ENCODE data around the gene SLC39A5.

SLC39A5 gene

DNA sequence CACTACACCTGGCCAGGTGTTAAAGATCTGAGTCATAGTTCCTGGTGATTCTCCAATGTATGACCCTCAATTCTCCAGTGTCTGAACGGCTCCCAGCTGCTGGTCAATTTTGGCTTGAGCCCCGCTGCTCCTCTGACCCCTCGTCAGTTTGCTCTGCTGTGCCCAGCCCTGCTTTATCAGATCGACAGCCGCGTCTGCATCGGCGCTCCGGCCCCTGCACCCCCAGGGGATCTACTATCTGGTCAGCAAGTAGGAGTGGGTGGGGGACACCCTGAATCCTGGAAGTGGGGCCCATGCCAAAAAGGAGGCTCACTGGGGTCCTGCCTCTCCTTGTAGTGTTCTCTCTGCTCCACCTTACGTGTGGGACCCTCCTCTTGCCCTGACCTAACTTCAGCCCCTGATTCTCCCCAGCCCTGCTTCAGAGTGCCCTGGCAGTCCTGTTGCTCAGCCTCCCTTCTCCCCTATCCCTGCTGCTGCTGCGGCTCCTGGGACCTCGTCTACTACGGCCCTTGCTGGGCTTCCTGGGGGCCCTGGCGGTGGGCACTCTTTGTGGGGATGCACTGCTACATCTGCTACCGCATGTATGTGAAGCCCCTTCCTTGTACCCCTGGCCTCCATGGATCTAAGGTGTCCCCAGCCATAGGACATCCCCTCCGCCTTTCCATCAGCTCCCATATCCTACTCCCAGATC, 5.0 kb downstream of the SLC39A5 start:
- Histone ChIP-seq H3K9me3 (ENCODE audit: low read length) (no peaks in the 10 kb centered on the region), H3K27ac (ENCODE audit: low read depth, low read length) (no peak overlapping the region)

DNA sequence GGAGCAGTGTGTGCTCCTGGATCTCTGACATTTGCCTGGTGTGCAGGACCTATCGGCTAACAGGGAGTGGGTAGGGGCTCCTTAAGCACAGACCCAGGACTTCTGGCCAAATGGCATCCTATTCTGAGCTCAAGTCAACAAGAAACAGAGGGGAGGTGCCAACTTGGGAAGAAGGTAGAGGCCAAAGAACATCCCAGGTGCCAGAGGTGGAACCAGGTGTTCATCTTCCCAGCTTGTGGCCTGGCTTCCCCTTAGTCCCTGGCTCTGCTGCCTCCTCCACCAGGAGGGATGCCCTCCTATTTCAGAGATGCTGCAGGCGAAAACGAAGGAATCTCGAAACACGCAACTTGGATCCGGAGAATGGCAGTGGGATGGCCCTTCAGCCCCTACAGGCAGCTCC, 6.2 kb downstream of the SLC39A5 start:
- Histone ChIP-seq H3K36me3 (ENCODE audit: insufficient read depth, low read length) (peaks cover 25% of the 10 kb centered on the region), H3K27me3 (ENCODE audit: control insufficient read depth in 1 of 2, insufficient read depth in 2 of 2, low read length in 2 of 2) (no peaks in the 10 kb centered on the region), H3K4me1 (ENCODE audit: insufficient read depth, low read length) (no peaks in the 10 kb centered on the region), H3K9me3 (ENCODE audit: low read length) (no peaks in the 10 kb centered on the region), H3K9ac (ENCODE audit: low read length) (no peak overlapping the region), H3K27ac (ENCODE audit: low read depth, low read length) (no peak overlapping the region), H3K4me3 (ENCODE audit: low read depth in 1 of 2, low read length in 2 of 2) (no peak overlapping the region)

More for the DNA sequence above, 5.0 kb downstream of the SLC39A5 start:
- Histone ChIP-seq H3K9ac (ENCODE audit: low read length) (no peak overlapping the region), H3K4me1 (ENCODE audit: insufficient read depth, low read length) (no peaks in the 10 kb centered on the region), H3K36me3 (ENCODE audit: insufficient read depth, low read length) (peaks cover 13% of the 10 kb centered on the region), H3K27me3 (ENCODE audit: control insufficient read depth in 1 of 2, insufficient read depth in 2 of 2, low read length in 2 of 2) (no peaks in the 10 kb centered on the region), H3K4me3 (ENCODE audit: low read depth in 1 of 2, low read length in 2 of 2) (no peak overlapping the region)

DNA sequence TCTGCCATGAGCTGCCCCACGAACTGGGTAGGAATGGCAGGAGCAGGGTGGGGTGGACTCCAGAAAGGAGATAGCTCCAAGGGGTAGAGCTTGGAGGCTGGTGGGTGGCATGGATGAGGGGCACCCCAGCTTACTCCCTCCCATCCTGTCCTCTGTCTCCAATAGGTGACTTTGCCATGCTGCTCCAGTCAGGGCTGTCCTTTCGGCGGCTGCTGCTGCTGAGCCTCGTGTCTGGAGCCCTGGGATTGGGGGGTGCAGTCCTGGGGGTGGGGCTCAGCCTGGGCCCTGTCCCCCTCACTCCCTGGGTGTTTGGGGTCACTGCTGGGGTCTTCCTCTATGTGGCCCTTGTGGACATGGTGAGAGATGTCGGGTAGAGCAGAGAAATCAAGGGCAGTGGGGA, 7.1 kb downstream of the SLC39A5 start:
- H3K4me1 ChIP-seq (ENCODE audit: insufficient read depth, low read length), result no peaks in the 10 kb centered on the region
- no peak overlapping the region for H3K4me3 ChIP-seq (ENCODE audit: low read depth in 1 of 2, low read length in 2 of 2)
- H3K9me3 ChIP-seq (ENCODE audit: low read length), result no peaks in the 10 kb centered on the region
- H3K36me3 ChIP-seq (ENCODE audit: insufficient read depth, low read length), result peaks cover 34% of the 10 kb centered on the region
- no peak overlapping the region for H3K9ac ChIP-seq (ENCODE audit: low read length)
- H3K27ac ChIP-seq (ENCODE audit: low read depth, low read length), result no peak overlapping the region
- H3K27me3 ChIP-seq (ENCODE audit: control insufficient read depth in 1 of 2, insufficient read depth in 2 of 2, low read length in 2 of 2), result no peaks in the 10 kb centered on the region

DNA sequence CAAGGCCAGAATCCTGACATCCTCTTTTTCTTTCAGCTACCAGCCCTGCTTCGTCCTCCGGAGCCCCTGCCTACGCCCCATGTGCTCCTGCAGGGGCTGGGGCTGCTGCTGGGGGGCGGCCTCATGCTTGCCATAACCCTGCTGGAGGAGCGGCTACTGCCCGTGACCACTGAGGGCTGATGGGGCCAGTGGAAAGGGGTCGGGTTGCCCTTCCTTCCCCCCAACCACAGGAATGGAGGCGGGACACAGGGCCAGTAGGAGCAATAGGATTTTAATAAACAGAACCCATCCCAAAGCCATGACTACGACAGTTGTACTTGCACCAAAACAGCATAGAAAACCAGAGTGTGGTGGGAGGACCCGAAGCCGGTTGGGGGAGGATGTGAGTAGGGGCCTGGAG, 7.7 kb downstream of the SLC39A5 start:
- H3K4me3 ChIP-seq (ENCODE audit: low read depth in 1 of 2, low read length in 2 of 2), result no peak overlapping the region
- H3K36me3 ChIP-seq (ENCODE audit: insufficient read depth, low read length), result peaks cover 40% of the 10 kb centered on the region
- no peaks in the 10 kb centered on the region for H3K9me3 ChIP-seq (ENCODE audit: low read length)
- H3K9ac ChIP-seq (ENCODE audit: low read length), result no peak overlapping the region
- no peaks in the 10 kb centered on the region for H3K4me1 ChIP-seq (ENCODE audit: insufficient read depth, low read length)
- H3K27ac ChIP-seq (ENCODE audit: low read depth, low read length), result no peak overlapping the region
- H3K27me3 ChIP-seq (ENCODE audit: control insufficient read depth in 1 of 2, insufficient read depth in 2 of 2, low read length in 2 of 2), result no peaks in the 10 kb centered on the region

DNA sequence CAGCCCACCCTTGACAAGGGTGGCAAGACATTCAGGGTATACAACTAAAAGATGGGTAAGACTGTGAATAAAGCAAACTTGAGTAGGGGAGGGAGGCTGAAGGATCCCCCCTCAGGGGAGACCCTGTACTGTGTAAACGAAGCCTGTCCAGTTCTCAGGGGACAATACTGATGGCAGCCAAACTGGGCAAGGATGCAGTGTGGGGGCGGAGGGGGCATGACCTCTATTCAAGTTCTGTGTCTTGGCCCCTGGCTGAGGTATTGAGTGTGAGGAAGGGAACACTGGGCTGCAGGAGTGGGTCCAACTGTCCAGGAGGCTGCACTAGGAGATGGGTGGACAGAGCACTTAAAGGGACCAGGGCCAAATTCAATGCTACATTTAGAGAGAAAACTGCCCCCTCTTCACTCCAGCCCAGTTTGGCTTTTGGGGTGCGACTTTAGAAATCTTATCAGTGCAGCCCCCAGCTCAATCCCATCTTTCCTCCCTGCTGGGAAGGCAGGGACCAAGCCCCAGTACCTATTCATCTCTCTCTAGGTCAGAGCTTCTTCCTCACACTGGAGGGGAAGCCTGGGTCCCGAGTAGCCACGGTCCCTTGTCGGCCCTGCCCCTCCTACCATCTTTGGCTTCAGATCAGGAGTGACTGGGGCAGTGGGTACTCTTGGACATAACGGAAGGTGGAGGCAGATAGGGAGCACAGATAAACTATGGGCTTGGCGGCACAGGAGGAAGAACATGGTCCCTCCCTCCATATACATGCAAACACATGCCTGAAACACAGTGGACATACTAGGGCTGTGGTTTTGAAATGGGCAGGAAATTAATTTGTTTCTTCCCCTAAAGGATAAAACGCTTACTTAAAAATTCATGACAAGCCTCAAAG, 11.8 kb downstream of the SLC39A5 start:
- H3K9ac ChIP-seq (ENCODE audit: low read length), result no peak overlapping the region
- no peaks in the 10 kb centered on the region for H3K4me1 ChIP-seq (ENCODE audit: insufficient read depth, low read length)
- no peak overlapping the region for H3K27ac ChIP-seq (ENCODE audit: low read depth, low read length)
- H3K27me3 ChIP-seq (ENCODE audit: control insufficient read depth in 1 of 2, insufficient read depth in 2 of 2, low read length in 2 of 2), result no peaks in the 10 kb centered on the region
- peaks cover 73% of the 10 kb centered on the region for H3K36me3 ChIP-seq (ENCODE audit: insufficient read depth, low read length)
- no peaks in the 10 kb centered on the region for H3K9me3 ChIP-seq (ENCODE audit: low read length)
- H3K4me3 ChIP-seq (ENCODE audit: low read depth in 1 of 2, low read length in 2 of 2), result no peak overlapping the region

DNA sequence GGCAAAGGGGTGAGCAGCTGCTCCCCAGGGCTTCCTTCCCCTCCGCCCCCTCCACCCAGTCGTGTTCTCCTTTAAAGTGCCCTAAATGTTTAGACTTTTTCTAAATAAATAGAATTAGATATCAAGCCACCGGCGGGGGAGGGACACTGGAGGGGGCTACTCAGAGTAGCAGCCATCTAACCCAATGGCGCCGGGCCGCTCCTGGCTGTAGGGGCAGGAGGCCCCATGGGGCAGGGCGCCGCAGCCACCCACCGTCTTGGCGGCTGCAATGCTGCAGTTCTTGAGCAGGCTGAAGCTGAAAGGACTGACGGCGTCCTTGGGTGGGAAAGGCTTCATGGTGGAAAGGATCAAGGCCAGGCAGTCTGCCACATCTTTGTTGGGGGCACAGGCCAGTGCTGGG, 13.1 kb downstream of the SLC39A5 start:
- no peak overlapping the region for H3K27ac ChIP-seq (ENCODE audit: low read depth, low read length)

DNA sequence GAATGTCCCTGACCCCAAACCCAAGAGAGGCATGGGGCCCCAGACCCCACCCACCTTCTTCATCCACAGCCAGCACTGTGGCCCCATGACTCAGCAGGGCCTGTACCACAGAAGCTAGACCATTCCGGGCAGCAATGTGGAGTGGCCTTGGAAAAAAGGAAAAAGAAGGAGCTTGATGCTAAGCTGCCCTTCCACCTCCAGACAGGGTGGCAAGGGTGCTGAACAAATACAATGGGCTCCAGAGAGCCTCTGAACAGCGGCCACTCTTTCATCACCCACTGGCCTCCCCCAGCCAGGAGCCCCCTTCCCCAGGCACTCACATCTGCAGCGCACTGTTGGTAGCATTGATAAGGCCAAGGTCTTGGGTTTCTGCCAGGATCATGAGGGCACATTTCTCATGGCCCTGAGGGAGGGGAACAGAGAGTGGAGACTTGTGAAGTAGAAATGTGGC, 13.9 kb downstream of the SLC39A5 start:
- Histone ChIP-seq H3K9me3 (ENCODE audit: low read length) (no peaks in the 10 kb centered on the region), H3K27me3 (ENCODE audit: control insufficient read depth in 1 of 2, insufficient read depth in 2 of 2, low read length in 2 of 2) (no peaks in the 10 kb centered on the region), H3K9ac (ENCODE audit: low read length) (no peak overlapping the region), H3K4me3 (ENCODE audit: low read depth in 1 of 2, low read length in 2 of 2) (no peak overlapping the region), H3K4me1 (ENCODE audit: insufficient read depth, low read length) (no peaks in the 10 kb centered on the region), H3K36me3 (ENCODE audit: insufficient read depth, low read length) (peaks cover 89% of the 10 kb centered on the region), H3K27ac (ENCODE audit: low read depth, low read length) (no peak overlapping the region)

More for the DNA sequence above, 13.1 kb downstream of the SLC39A5 start:
- Histone ChIP-seq H3K9me3 (ENCODE audit: low read length) (no peaks in the 10 kb centered on the region), H3K36me3 (ENCODE audit: insufficient read depth, low read length) (peaks cover 84% of the 10 kb centered on the region), H3K27me3 (ENCODE audit: control insufficient read depth in 1 of 2, insufficient read depth in 2 of 2, low read length in 2 of 2) (no peaks in the 10 kb centered on the region), H3K9ac (ENCODE audit: low read length) (no peak overlapping the region), H3K4me1 (ENCODE audit: insufficient read depth, low read length) (no peaks in the 10 kb centered on the region), H3K4me3 (ENCODE audit: low read depth in 1 of 2, low read length in 2 of 2) (no peak overlapping the region)

DNA sequence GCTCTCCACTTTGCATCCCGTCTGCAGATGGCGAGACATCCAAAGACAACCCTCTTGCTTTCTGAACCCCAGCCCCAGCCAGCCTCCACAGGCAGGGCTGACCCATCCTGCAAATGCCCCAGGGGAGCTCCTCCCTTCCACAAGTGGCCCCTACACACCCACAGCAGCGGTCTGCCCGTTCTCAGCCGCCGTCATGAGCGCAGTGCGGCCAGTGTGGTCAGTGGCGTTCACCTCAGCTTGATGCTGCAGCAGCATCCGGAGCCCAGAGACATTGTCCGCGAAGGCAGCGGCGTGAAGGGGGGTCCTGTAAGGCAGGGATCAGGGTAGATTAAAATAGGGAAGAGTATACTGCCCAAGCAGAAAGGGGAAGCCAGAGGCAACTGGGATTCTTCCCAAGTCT, 14.6 kb downstream of the SLC39A5 start:
- H3K36me3 ChIP-seq (ENCODE audit: insufficient read depth, low read length), result peaks cover 87% of the 10 kb centered on the region

DNA sequence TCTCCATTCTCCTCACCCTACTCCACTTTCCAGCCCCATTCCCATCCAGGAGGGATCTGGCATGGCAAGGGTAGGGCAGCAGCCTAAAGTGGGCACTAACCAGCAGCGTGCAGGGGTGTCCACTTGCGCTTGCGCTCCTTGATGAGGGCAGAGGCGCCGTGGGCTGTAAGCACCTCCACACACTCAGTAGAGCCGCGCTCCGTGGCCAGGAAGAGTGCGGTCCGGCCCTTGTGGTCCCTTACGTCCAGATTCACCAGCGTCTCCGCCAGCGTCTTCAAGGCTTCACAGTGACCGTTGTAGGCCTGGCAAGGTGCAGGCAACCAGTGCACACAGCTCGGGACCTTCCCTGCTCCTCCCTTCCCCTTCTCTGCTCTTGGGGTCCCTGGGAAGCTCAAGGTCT, 18.1 kb downstream of the SLC39A5 start:
- no peaks in the 10 kb centered on the region for H3K27me3 ChIP-seq (ENCODE audit: control insufficient read depth in 1 of 2, insufficient read depth in 2 of 2, low read length in 2 of 2)
- no peak overlapping the region for H3K9ac ChIP-seq (ENCODE audit: low read length)
- H3K36me3 ChIP-seq (ENCODE audit: insufficient read depth, low read length), result peaks cover 70% of the 10 kb centered on the region
- no peak overlapping the region for H3K27ac ChIP-seq (ENCODE audit: low read depth, low read length)
- H3K9me3 ChIP-seq (ENCODE audit: low read length), result no peaks in the 10 kb centered on the region
- H3K4me3 ChIP-seq (ENCODE audit: low read depth in 1 of 2, low read length in 2 of 2), result no peak overlapping the region
- no peaks in the 10 kb centered on the region for H3K4me1 ChIP-seq (ENCODE audit: insufficient read depth, low read length)

More for the DNA sequence above, 14.6 kb downstream of the SLC39A5 start:
- Histone ChIP-seq H3K27me3 (ENCODE audit: control insufficient read depth in 1 of 2, insufficient read depth in 2 of 2, low read length in 2 of 2) (no peaks in the 10 kb centered on the region), H3K27ac (ENCODE audit: low read depth, low read length) (no peak overlapping the region), H3K4me3 (ENCODE audit: low read depth in 1 of 2, low read length in 2 of 2) (no peak overlapping the region), H3K9me3 (ENCODE audit: low read length) (no peaks in the 10 kb centered on the region), H3K9ac (ENCODE audit: low read length) (no peak overlapping the region), H3K4me1 (ENCODE audit: insufficient read depth, low read length) (no peaks in the 10 kb centered on the region)

DNA sequence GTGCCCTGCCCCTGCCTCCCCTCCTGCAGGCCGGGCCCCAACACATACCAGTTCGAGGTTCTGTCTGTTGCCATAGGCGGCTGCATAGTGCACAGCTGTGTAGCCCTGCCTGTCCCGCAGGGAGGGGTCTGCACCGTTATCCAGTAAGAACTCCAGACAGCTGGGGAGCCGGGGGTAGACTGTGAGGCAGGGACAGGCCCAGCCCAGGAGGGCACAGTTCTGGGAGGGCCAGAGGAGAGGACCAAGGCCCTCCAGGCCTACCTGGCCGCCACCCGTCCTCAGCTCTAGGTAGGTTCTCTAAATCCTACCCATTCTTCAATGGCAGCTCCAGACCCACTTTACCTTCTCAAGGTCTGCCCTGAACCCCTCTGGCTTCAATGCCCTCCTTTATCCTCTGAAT, 18.9 kb downstream of the SLC39A5 start:
- no peak overlapping the region for H3K27ac ChIP-seq (ENCODE audit: low read depth, low read length)
- H3K36me3 ChIP-seq (ENCODE audit: insufficient read depth, low read length), result peaks cover 70% of the 10 kb centered on the region
- H3K27me3 ChIP-seq (ENCODE audit: control insufficient read depth in 1 of 2, insufficient read depth in 2 of 2, low read length in 2 of 2), result no peaks in the 10 kb centered on the region
- no peaks in the 10 kb centered on the region for H3K4me1 ChIP-seq (ENCODE audit: insufficient read depth, low read length)
- no peak overlapping the region for H3K9ac ChIP-seq (ENCODE audit: low read length)
- no peaks in the 10 kb centered on the region for H3K9me3 ChIP-seq (ENCODE audit: low read length)
- no peak overlapping the region for H3K4me3 ChIP-seq (ENCODE audit: low read depth in 1 of 2, low read length in 2 of 2)

DNA sequence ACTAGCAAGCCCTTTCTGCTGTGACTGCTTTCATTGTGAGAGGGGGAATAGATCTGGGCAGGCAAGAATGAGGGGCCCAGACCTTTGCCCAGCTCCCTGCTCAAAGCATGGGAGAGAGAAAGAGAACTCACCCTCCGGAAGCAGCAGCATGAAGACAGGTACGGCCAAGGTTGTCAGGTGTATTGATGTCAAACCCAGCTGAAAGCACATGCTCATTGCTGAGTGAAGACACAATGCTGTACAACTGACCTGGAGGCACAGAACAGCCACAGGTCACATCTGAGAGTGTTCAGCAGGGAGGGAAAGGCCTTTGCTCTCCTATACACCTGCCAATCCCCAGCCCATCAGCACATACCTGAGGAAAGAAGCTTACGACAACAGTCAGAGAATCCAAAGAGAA, 22.8 kb downstream of the SLC39A5 start:
- Histone ChIP-seq H3K4me1 (ENCODE audit: insufficient read depth, low read length) (peaks cover 19% of the 10 kb centered on the region), H3K9me3 (ENCODE audit: low read length) (no peaks in the 10 kb centered on the region), H3K27ac (ENCODE audit: low read depth, low read length) (no peak overlapping the region), H3K36me3 (ENCODE audit: insufficient read depth, low read length) (peaks cover 72% of the 10 kb centered on the region), H3K4me3 (ENCODE audit: low read depth in 1 of 2, low read length in 2 of 2) (no peak overlapping the region), H3K9ac (ENCODE audit: low read length) (no peak overlapping the region), H3K27me3 (ENCODE audit: control insufficient read depth in 1 of 2, insufficient read depth in 2 of 2, low read length in 2 of 2) (no peaks in the 10 kb centered on the region)
